Superior temporal gyrus (tissue), 1 donor: ENCODE data around the gene GNS.
"Not testable (repeated sequence)": the region's sequence is repeated elsewhere in the genome, so short reads cannot be mapped to it uniquely, and the experiment has no call there.

Source experiments
- DNase-seq: peaks from one replicate; pipeline ENCODE4 v3.0.0-alpha.2; 2016; ENCODE audit errors: extremely low spot score

GNS gene

GRCh38 chr12:64779354-64779974 is 20.3 kb upstream of the GNS start:
- no peak for DNase-seq

- DNase-seq: not testable (repeated sequence)
These were observed 16.0 kb upstream of the GNS start for GRCh38 chr12:64775147-64775736.

GRCh38 chr12:64773386-64773785 is 14.2 kb upstream of the GNS start:
- DNase-seq: no peak

GRCh38 chr12:64767495-64767894 is 8.3 kb upstream of the GNS start:
- DNase-seq: no peak

GRCh38 chr12:64760808-64761573 is 1.8 kb upstream of the GNS start:
- no peak for DNase-seq

- no peak for DNase-seq
These were observed 1.4 kb downstream of the GNS start for GRCh38 chr12:64757771-64758170.

- no peak for DNase-seq
These were observed 2.8 kb downstream of the GNS start for GRCh38 chr12:64756376-64756775.

- DNase-seq: no peak
These were observed 5.8 kb downstream of the GNS start for GRCh38 chr12:64753427-64753826.

- no peak for DNase-seq
These were observed 6.4 kb downstream of the GNS start for GRCh38 chr12:64752833-64753238.

- no peak for DNase-seq
These were observed 7.2 kb downstream of the GNS start for GRCh38 chr12:64752032-64752431.

- no peak for DNase-seq
These were observed 9.6 kb downstream of the GNS start for GRCh38 chr12:64749461-64750200.

- DNase-seq: no peak
These were observed 11.5 kb downstream of the GNS start for GRCh38 chr12:64747695-64748094.

- DNase-seq: no peak
These were observed 12.5 kb downstream of the GNS start for GRCh38 chr12:64746663-64747062.

GRCh38 chr12:64745980-64746379 is 13.2 kb downstream of the GNS start:
- DNase-seq: no peak

- no peak for DNase-seq
These were observed 13.9 kb downstream of the GNS start for GRCh38 chr12:64745259-64745807.

- DNase-seq: no peak
These were observed 14.6 kb downstream of the GNS start for GRCh38 chr12:64744422-64745258.

GRCh38 chr12:64743206-64743605 is 16.0 kb downstream of the GNS start:
- DNase-seq: no peak

- no peak for DNase-seq
These were observed 16.8 kb downstream of the GNS start for GRCh38 chr12:64742416-64742815.

GRCh38 chr12:64740646-64741045 is 18.6 kb downstream of the GNS start:
- DNase-seq: no peak

GRCh38 chr12:64739778-64740177 is 19.4 kb downstream of the GNS start:
- DNase-seq: no peak

- DNase-seq: no peak
These were observed 21.7 kb downstream of the GNS start for GRCh38 chr12:64737539-64737938.
